HG03571 (cell line): ENCODE data around the gene LPA.
"Not testable (repeated sequence)": the region's sequence is repeated elsewhere in the genome, so short reads cannot be mapped to it uniquely, and the experiment has no call there.

Experiments used
- ATAC-seq: cut with Tn5 transposase; IDR thresholded peaks from one replicate; pipeline ENCODE4 v1.9.1; 2021; ENCODE audit not compliant: unreplicated experiment

LPA gene

GRCh38 chr6:160664198-160664597, at the start of gene LPA:
Gene LPA (minus strand): TSS chr6:160664275. CDS start chr6:160664214, 61 bp downstream.
- not testable (repeated sequence) for ATAC-seq

GRCh38 chr6:160708993-160709392, 44.9 kb upstream of the LPA start:
- ATAC-seq, result not testable (repeated sequence)

- ATAC-seq, result not testable (repeated sequence)
Observed at GRCh38 chr6:160704688-160705087, 40.6 kb upstream of the LPA start.

GRCh38 chr6:160701918-160702680, 38.0 kb upstream of the LPA start, which contains the start of gene PLG:
Gene PLG (plus strand): TSS chr6:160702244. CDS start chr6:160702305, 61 bp downstream.
- ATAC-seq, result not testable (repeated sequence)

- ATAC-seq, result no peak
Observed at GRCh38 chr6:160697826-160698225, 33.8 kb upstream of the LPA start.

- not testable (repeated sequence) for ATAC-seq
Observed at GRCh38 chr6:160696884-160697283, 32.8 kb upstream of the LPA start.

- not testable (repeated sequence) for ATAC-seq
Observed at GRCh38 chr6:160695622-160696021, 31.5 kb upstream of the LPA start.

- ATAC-seq, result not testable (repeated sequence)
Observed at GRCh38 chr6:160695025-160695424, 30.9 kb upstream of the LPA start.

GRCh38 chr6:160692369-160692959, 28.4 kb upstream of the LPA start:
- ATAC-seq, result no peak

- ATAC-seq, result no peak
Observed at GRCh38 chr6:160691617-160692016, 27.5 kb upstream of the LPA start.

GRCh38 chr6:160690458-160690857, 26.4 kb upstream of the LPA start:
- ATAC-seq, result no peak

GRCh38 chr6:160685762-160686450, 21.8 kb upstream of the LPA start:
- ATAC-seq, result no peak

GRCh38 chr6:160685101-160685761, 21.2 kb upstream of the LPA start:
- ATAC-seq, result not testable (repeated sequence)

GRCh38 chr6:160679402-160679769, 15.3 kb upstream of the LPA start:
- no peak for ATAC-seq

- ATAC-seq, result no peak
Observed at GRCh38 chr6:160678744-160679401, 14.8 kb upstream of the LPA start.

- ATAC-seq, result no peak
Observed at GRCh38 chr6:160678230-160678629, 14.2 kb upstream of the LPA start.

- ATAC-seq, result not testable (repeated sequence)
Observed at GRCh38 chr6:160676418-160676817, 12.3 kb upstream of the LPA start.

GRCh38 chr6:160668589-160668988, 4.5 kb upstream of the LPA start:
- no peak for ATAC-seq

GRCh38 chr6:160667639-160668481, 3.8 kb upstream of the LPA start:
- ATAC-seq, result no peak

- no peak for ATAC-seq
Observed at GRCh38 chr6:160662842-160663241, 1.2 kb downstream of the LPA start.
